Hepatocyte (in vitro differentiated cells): ENCODE data around the gene CYP17A1.
A peak's percentile ranks its signal among the peaks of the same experiment; 100 is the strongest.

ENCODE experiments used
- EZH2 ChIP-seq: fragments of 200-600 bp; sonication (generic); IDR thresholded peaks from 2 replicates; pipeline ENCODE4 v1.6.1; 2016; ENCODE audit warnings: antibody characterized with exemption, mild to moderate bottlenecking, borderline replicate concordance
- TF ChIP-seq, protein P1 (sequence below): fragments of 200-600 bp; sonication (generic); IDR thresholded peaks from 2 replicates; pipeline ENCODE4 v1.5.1; 2016; ENCODE audit warnings: antibody characterized with exemption, mild to moderate bottlenecking; ENCODE audit not compliant: poor library complexity

- no peak for TF ChIP-seq EZH2
- TF ChIP-seq, protein P1, sequence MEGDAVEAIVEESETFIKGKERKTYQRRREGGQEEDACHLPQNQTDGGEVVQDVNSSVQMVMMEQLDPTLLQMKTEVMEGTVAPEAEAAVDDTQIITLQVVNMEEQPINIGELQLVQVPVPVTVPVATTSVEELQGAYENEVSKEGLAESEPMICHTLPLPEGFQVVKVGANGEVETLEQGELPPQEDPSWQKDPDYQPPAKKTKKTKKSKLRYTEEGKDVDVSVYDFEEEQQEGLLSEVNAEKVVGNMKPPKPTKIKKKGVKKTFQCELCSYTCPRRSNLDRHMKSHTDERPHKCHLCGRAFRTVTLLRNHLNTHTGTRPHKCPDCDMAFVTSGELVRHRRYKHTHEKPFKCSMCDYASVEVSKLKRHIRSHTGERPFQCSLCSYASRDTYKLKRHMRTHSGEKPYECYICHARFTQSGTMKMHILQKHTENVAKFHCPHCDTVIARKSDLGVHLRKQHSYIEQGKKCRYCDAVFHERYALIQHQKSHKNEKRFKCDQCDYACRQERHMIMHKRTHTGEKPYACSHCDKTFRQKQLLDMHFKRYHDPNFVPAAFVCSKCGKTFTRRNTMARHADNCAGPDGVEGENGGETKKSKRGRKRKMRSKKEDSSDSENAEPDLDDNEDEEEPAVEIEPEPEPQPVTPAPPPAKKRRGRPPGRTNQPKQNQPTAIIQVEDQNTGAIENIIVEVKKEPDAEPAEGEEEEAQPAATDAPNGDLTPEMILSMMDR, result peak; percentile 80
Measured at GRCh38 chr10:102835007-102835482, 2.2 kb downstream of the CYP17A1 start.
